SK-N-SH treated with all-trans-retinoic acid at 6 μM for 48 hours (cell line): ENCODE measurements around the gene PDGFA.

Experiments used
- BACH2 ChIP-seq: fragments of 250-450 bp; sonication (Bioruptor Pico); IDR thresholded peaks from 2 replicates; pipeline ENCODE4 v1.9.0; 2021; ENCODE audit warnings: mild to moderate bottlenecking, borderline replicate concordance
- ESRRG ChIP-seq: fragments of 250-450 bp; sonication (Bioruptor Pico); IDR thresholded peaks from 2 replicates; pipeline ENCODE4 v1.6.1; 2021; ENCODE audit warnings: mild to moderate bottlenecking
- GLIS3 ChIP-seq: fragments of 250-450 bp; sonication (Bioruptor Pico); IDR thresholded peaks from 2 replicates; pipeline ENCODE4 v1.5.0; 2020; ENCODE audit warnings: mild to moderate bottlenecking, moderate library complexity
- ISL1 ChIP-seq: fragments of 250-450 bp; sonication (Bioruptor Pico); IDR thresholded peaks from 2 replicates; pipeline ENCODE4 v2.1.2; 2022; ENCODE audit warnings: mild to moderate bottlenecking, moderate library complexity
- PPARA ChIP-seq: fragments of 250-450 bp; sonication (Bioruptor Pico); IDR thresholded peaks from 2 replicates; pipeline ENCODE4 v1.5.0; 2020; ENCODE audit warnings: mild to moderate bottlenecking, borderline replicate concordance
- RARB ChIP-seq: fragments of 250-450 bp; sonication (Bioruptor Pico); IDR thresholded peaks from 2 replicates; pipeline ENCODE4 v1.8.0; 2021; ENCODE audit warnings: mild to moderate bottlenecking, moderate library complexity
- TCF4 ChIP-seq: fragments of 250-450 bp; sonication (Bioruptor Pico); IDR thresholded peaks from 2 replicates; pipeline ENCODE4 v1.8.0; 2021; ENCODE audit warnings: mild to moderate bottlenecking, moderate library complexity, borderline replicate concordance
- ZFP3 ChIP-seq: fragments of 250-450 bp; sonication (Bioruptor Pico); IDR thresholded peaks from 2 replicates; pipeline ENCODE4 v1.5.0; 2020; ENCODE audit warnings: mild to moderate bottlenecking, moderate library complexity
- TF ChIP-seq, protein P1 (sequence below): fragments of 250-450 bp; sonication (Bioruptor Pico); IDR thresholded peaks from 2 replicates; pipeline ENCODE4 v1.5.0; 2020; ENCODE audit warnings: mild to moderate bottlenecking, moderate library complexity
- TF ChIP-seq, protein P2 (sequence below): fragments of 250-450 bp; sonication (Bioruptor Pico); IDR thresholded peaks from 2 replicates; pipeline ENCODE4 v1.8.0; 2020; ENCODE audit warnings: mild to moderate bottlenecking, moderate library complexity, borderline replicate concordance
- TF ChIP-seq, protein P3 (sequence below): fragments of 250-450 bp; sonication (Bioruptor Pico); IDR thresholded peaks from 2 replicates; pipeline ENCODE4 v1.5.1; 2020; ENCODE audit warnings: low read depth, mild to moderate bottlenecking, moderate library complexity
- TF ChIP-seq, protein P4 (sequence below): fragments of 250-450 bp; sonication (Bioruptor Pico); IDR thresholded peaks from 2 replicates; pipeline ENCODE4 v1.5.1; 2021; ENCODE audit warnings: mild to moderate bottlenecking, moderate library complexity

DNA sequence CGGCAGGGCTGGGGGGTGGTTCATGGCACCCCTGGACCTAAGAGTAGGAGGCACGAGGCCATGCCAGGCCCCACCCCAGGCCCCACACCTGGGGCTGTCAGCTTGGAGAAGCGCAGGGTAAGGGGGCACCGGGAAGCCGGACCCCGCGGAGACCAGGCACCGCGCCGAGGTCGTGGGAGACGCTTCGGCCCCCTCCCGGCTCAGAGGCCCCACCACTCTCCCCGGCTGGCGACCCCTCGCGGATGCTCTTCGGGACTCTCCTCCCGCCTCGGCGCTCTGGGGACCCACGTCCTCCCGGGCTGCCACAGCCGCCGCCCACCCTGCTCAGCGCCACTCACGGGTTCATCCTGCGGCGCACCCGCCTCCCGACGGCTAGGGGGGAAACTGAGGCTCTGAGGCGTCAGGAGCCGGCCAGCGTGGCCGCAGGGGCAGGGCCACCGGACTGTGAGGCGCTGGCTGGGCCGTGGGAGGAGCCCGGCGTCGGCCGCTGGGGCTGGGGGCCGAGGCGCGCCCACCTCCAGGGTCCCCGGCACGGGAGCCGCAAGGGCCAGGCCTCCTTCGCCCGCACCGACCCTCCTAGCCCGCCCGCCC lies 25.9 kb downstream of the PDGFA start:
- TF ChIP-seq BACH2 (CRISPR knock-in tag) (no peak), ESRRG (CRISPR knock-in tag) (no peak), PPARA (no peak), ISL1 (CRISPR knock-in tag) (no peak), RARB (CRISPR knock-in tag) (no peak), ZFP3 (CRISPR knock-in tag) (no peak), TCF4 (CRISPR knock-in tag) (no peak), GLIS3 (CRISPR knock-in tag) (no peak)
- TF ChIP-seq, protein P1, sequence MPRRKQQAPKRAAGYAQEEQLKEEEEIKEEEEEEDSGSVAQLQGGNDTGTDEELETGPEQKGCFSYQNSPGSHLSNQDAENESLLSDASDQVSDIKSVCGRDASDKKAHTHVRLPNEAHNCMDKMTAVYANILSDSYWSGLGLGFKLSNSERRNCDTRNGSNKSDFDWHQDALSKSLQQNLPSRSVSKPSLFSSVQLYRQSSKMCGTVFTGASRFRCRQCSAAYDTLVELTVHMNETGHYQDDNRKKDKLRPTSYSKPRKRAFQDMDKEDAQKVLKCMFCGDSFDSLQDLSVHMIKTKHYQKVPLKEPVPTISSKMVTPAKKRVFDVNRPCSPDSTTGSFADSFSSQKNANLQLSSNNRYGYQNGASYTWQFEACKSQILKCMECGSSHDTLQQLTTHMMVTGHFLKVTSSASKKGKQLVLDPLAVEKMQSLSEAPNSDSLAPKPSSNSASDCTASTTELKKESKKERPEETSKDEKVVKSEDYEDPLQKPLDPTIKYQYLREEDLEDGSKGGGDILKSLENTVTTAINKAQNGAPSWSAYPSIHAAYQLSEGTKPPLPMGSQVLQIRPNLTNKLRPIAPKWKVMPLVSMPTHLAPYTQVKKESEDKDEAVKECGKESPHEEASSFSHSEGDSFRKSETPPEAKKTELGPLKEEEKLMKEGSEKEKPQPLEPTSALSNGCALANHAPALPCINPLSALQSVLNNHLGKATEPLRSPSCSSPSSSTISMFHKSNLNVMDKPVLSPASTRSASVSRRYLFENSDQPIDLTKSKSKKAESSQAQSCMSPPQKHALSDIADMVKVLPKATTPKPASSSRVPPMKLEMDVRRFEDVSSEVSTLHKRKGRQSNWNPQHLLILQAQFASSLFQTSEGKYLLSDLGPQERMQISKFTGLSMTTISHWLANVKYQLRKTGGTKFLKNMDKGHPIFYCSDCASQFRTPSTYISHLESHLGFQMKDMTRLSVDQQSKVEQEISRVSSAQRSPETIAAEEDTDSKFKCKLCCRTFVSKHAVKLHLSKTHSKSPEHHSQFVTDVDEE (CRISPR knock-in tag) = no peak
- TF ChIP-seq, protein P2, sequence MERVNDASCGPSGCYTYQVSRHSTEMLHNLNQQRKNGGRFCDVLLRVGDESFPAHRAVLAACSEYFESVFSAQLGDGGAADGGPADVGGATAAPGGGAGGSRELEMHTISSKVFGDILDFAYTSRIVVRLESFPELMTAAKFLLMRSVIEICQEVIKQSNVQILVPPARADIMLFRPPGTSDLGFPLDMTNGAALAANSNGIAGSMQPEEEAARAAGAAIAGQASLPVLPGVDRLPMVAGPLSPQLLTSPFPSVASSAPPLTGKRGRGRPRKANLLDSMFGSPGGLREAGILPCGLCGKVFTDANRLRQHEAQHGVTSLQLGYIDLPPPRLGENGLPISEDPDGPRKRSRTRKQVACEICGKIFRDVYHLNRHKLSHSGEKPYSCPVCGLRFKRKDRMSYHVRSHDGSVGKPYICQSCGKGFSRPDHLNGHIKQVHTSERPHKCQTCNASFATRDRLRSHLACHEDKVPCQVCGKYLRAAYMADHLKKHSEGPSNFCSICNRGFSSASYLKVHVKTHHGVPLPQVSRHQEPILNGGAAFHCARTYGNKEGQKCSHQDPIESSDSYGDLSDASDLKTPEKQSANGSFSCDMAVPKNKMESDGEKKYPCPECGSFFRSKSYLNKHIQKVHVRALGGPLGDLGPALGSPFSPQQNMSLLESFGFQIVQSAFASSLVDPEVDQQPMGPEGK (CRISPR knock-in tag) = no peak
- TF ChIP-seq, protein P3, sequence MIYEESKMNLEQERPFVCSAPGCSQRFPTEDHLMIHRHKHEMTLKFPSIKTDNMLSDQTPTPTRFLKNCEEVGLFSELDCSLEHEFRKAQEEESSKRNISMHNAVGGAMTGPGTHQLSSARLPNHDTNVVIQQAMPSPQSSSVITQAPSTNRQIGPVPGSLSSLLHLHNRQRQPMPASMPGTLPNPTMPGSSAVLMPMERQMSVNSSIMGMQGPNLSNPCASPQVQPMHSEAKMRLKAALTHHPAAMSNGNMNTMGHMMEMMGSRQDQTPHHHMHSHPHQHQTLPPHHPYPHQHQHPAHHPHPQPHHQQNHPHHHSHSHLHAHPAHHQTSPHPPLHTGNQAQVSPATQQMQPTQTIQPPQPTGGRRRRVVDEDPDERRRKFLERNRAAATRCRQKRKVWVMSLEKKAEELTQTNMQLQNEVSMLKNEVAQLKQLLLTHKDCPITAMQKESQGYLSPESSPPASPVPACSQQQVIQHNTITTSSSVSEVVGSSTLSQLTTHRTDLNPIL (CRISPR knock-in tag) = no peak
- TF ChIP-seq, protein P4, sequence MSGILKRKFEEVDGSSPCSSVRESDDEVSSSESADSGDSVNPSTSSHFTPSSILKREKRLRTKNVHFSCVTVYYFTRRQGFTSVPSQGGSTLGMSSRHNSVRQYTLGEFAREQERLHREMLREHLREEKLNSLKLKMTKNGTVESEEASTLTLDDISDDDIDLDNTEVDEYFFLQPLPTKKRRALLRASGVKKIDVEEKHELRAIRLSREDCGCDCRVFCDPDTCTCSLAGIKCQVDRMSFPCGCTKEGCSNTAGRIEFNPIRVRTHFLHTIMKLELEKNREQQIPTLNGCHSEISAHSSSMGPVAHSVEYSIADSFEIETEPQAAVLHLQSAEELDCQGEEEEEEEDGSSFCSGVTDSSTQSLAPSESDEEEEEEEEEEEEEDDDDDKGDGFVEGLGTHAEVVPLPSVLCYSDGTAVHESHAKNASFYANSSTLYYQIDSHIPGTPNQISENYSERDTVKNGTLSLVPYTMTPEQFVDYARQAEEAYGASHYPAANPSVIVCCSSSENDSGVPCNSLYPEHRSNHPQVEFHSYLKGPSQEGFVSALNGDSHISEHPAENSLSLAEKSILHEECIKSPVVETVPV (CRISPR knock-in tag) = no peak
